ENCODE results near the gene USP12.

USP12 gene

DNA sequence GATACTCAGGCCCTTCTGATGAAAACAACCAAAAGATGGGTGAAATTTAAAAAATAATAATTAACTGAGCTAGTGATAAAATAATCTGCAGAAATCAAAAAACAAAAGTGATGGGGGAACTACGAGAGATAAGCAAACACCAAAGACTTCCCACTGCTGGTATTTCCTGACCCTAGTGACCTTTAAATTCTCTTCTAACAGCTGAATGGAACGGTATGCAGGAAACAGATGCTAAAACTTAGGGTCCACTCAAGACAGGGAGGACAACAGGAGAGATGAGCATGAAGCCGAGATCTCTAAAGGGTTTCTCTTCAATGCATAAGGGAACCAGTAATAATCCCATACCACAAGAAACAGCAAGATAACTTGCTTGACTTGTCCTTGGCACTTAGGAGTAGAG is 50.8 kb downstream of the USP12 start:
- no peak for DNase-seq (ENCODE audit: low spot score)

DNA sequence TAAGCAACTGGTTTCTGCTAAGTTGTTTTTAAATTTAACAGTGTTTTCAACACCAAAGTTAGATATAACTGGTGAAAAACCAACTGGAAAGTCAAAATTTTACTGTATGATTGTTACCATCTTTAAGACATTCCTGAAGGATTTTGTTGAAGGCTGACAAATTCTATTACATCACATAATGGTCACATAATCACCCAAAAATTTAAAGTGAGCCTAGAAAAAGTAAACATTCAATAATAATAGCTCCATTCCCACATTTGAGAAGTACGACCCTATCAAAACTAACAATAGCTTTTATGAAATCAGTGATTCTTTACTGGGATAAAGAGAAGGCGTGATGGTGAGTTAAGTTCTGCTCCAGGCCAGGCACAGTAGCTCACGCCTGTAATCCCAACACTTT is 51.6 kb downstream of the USP12 start:
- DNase-seq (ENCODE audit: low spot score) = no peak

DNA sequence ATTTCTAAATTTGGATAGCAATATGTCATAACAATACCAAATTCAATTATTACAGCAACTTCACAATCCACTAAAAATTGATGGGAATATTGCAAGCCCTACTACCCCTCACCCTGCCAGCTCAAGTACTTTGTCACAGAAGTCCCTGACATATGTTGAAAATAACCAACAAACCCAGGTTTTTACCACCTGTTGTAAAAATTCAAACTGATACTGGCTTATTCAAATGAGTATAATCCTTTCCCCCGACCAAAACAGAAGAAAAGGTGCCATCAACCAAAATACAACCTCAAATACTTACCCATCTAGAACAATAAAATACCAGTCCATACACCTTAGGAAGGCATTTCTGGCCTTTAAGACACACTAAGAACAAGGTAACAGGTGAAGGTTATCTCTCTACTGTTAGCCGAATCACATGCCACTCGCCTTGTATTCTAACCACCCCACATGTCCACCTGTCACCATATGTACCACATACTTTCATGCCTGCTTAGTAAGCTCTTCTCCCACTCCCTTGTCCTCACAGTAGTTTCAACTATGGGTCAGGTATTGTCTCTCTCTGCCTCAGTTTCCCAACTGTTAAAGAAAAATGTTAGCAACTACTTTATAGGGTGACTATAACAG is 53.1 kb downstream of the USP12 start:
- no peak for DNase-seq (ENCODE audit: low spot score)

DNA sequence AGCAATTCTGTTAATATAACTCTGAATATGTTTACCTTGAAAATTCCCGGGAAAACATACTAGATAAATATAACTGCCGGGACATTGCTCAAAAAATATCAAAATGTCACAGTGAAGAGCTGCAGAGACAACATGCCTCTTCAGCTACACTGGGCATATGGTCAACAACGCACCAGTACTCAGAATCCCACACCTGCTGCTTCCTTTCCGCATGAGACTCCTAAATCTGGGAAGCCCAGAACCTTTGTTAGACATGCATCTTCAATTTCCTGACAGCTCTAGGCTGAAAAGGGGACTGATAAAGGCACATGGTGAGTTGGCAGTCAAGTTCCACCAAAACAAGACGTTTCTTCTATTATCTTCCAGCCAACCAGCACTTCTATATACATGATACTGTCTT is 53.7 kb downstream of the USP12 start:
- DNase-seq (ENCODE audit: low spot score) = no peak

DNA sequence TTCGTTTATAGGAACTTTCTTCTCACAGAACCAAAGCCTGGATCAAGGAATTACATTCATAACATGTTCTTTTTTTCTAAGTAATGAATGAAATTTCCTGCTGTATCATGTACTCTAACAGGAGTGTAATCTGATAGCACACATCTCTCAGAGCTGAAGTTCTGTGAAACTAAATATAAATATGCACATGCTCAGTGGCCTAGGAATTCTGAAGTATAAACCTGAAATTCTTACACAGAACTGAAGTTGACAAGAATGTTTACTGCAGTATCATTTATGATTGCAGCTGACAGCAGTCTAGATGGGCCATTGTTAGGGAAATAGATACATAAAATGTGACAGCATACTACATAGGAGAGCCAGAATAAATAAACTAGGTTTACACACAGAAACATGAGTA is 54.5 kb downstream of the USP12 start:
- no peak for DNase-seq (ENCODE audit: low spot score)

DNA sequence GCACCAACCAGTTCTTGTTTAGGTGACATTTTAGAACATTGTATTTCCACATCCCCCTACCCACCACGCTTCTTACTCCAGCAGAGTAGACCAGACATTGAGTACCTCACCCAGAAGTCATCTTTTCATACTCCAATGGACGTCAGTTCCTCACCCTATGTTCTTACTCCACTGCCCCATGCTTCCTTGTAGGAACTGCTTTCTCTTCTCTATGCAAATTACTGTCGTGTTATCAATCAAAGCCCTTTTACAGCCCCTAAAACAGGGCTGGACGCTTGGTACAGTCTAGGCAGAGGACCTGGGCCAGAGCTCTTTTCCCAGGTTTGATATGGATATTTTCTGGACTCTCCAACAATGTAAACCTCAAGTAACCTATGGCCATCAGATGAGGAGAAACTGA is 58.2 kb downstream of the USP12 start:
- DNase-seq (ENCODE audit: low spot score) = no peak

DNA sequence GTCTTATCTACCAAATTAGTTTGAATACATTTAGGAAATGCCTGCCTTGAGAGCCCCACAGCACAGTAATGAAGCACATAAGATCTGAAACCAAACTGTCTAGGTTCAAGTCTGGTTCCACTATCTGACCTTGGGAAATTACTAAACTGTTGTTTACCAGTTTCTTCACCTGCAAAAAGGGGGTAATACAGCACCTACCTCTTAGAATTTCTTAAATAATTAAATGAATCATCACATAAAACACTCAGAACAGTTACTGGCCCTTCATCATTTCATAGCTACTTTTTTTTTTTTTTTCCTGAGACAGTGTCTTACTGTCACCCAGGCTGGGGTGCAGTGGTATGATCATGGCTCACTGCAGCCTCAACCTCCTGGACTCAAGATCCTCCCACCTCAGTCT is 59.6 kb downstream of the USP12 start:
- DNase-seq (ENCODE audit: low spot score) = no peak

DNA sequence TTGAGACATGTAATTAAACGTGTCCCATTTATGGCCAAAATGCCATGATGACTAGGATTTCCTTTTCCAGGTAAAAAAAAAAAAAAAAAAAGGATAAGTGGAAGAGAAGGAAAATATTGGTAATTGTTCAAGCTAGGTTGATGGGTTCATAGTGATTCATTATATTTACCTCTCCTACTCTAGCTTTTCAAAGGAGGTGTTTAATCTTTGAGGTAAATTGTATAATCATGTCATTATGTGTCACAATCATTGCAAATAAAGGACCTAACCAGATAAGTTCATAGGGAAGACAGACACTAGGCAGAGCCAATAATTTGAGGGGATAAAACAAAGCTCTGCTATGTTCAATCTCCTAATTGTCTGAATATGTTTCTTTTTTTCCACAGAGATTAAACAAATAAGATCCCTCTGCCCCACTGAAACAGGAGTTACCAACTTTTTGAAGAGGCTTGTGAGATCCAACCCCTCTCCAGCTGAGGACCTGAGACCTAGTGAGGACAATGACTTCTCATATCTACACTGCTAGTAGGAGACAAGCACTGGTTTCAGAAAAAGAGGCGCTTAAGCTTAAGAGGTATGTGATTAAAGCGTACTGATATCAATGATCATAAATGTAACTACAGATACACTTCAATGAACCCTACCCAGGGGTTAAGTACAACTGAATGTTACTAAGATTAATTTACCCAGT is 61.4 kb downstream of the USP12 start:
- DNase-seq (ENCODE audit: low spot score) = no peak

DNA sequence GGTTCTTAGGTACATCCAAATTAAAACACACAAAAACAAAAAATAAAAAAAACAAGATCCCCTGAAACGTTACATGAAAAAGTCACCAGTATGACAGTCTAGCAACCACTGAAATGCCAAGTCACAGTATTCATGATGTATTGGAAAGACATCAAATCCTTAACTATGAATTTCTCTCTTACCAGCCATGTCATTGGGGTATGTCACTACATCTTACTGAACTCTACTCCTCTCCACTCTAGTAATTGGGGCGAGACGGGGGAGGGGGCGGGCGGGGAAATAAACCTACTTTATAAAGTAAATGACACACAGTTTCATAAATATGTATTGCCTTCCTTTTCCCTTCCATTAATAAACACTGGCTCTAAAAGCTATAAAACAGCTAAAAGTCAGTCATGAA is 65.5 kb downstream of the USP12 start:
- no peak for DNase-seq (ENCODE audit: low spot score)

DNA sequence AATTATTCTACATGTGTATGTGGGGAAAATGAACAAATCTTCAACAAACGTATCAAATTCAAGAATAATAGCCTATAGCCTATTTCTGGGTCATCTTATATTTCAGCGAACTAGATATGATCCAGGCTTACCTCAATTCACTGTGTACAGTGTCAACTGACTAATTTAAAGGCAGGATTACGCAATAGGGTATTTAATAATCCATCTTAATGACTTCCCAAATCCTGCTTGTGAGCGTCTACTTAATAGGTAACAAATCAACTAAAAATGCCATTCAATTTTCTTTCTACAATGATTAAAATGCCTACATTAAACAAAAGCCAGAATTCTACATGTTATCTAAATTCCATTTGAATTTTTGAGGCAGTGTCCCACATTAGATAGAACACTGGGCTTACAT is 67.0 kb downstream of the USP12 start:
- DNase-seq (ENCODE audit: low spot score) = no peak

DNA sequence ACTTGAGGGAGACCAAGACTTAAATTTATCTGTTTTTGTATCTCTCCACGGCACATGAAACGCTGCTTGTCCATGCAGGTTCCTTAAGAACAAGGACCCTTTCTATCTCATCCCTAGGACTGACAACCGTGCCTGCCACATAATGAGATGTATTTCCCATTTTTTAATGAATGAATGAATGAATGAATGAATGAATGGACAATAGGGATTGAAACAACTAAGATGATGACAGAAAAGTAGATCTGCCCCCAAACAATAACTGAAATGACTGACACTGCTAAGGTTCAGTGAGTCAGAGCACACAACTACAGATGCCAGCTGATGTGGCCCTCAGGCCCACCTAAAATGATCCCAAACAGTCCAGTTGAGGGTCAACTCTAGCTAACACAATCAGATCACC is 69.8 kb downstream of the USP12 start:
- DNase-seq (ENCODE audit: low spot score) = no peak

DNA sequence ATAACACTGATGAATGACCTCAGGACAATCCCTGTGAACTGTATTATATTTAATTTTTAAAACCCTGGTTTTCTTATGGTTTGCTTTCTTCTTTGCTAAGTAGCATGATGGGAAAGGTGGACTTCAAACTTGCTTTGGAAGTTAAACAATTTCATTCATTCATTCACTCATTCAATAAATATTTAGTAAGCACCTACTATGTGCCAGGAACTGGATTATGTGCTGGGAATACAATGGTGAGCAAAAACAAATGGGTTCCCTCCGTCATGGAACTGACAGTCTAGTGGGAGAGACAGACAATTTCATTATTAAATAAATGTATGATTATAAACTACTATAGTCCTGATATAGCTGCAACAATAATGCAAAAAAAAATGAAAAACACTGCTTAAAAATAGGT is 70.3 kb downstream of the USP12 start:
- no peak for DNase-seq (ENCODE audit: low spot score)

DNA sequence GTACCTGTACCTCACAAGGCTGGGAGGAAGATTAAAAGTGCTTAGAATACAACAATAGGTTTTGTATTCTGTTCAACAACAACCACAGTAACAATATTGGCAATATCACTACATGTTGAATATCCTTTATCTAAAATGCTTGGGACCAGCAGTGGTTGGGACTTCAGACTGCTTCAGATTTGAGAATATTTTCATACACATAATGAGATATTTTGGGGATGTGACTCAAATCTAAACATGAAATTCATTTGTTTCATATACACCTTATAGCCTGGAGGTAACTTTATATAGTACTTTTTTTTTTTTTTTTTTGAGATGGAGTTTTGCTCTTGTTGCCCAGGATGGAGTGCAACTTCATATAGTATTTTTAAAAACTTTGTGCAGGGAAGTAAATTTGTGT is 73.9 kb downstream of the USP12 start:
- DNase-seq (ENCODE audit: low spot score) = no peak

DNA sequence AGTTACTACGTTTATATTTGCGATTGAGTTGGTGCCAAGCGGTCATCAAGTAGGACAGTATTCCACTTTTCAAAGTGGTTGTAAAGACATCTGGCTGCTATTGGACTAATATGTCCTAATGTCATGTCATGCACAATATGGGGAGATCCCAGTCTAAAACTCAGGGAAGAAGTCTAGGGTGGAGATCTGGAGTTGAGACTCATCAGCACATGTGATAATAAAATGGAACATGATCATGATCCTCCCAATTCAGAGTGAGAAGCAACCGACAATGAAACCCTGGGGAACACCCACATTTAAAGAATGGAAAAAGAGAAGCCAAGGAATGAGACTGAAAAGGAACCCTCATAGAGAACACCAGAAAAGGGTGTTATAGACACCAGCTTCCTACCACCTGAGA is 80.2 kb downstream of the USP12 start:
- no peak for DNase-seq (ENCODE audit: low spot score)

DNA sequence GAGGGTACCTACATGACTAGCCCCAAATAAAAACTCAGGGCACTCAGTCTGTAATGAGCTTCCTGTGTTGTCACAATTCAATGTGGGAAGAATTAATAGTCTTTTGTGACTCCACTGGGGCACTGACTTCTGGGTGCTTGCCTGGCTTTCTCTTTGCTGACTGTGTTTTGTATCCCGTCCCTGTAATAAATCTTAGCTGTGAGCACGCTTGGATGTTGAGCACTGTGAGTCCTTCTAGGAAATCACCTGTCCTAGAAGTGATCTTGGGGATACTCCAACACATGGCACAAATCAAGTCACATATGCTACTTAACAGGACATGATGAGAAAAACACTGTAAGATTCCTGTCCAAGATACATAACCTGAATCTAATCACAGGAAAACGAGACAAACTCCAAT is 83.0 kb downstream of the USP12 start:
- no peak for DNase-seq (ENCODE audit: low spot score)

DNA sequence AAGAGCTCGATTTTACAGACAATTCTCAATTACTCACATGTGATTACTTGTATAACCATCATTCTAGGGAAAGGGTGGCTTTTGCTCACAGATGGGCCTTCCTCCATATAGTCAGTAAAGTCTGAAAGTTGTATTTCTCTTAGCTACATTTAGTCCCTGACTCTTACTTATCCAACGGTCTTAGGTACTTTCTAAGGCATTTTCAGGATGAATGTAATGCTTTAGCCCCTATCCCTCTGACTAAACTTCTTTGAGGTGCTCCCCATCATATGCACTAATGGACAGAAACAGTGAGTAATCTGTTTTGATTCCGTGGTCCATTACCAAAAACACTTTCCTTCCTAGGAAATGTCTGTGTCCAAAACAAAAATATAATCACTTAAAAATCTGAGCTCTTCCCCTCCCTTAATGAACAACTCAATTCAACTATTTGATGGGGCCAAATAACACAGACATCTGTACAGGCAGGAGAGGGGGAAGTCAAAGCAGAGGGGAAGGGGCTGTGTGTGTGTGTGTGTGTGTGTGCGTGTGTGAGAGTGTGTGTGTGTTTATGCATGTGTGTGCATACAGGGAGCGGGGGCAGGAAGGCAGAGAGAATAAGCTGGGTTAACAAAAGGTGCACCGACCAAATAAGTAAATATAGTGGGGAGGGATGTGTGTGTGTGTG is 84.9 kb downstream of the USP12 start:
- no peak for DNase-seq (ENCODE audit: low spot score)

DNA sequence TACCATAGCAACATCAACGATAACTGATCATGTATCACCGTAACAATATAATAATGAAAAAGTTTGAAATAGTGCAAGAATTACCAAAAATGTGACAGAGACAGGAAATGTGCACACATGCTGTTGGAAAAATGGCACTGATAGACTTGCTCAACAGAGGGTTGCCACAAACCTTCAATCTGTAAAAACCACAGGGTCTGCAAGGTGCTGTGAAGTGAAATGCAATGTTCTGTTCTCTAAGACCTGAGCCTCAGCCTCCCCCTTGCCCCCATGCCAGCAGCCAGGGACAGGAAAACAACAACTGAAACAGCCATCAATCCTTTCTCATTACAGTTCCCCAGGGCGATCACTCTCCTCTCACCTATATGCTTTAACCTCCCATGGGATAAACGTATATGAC is 88.4 kb downstream of the USP12 start:
- DNase-seq (ENCODE audit: low spot score) = no peak

DNA sequence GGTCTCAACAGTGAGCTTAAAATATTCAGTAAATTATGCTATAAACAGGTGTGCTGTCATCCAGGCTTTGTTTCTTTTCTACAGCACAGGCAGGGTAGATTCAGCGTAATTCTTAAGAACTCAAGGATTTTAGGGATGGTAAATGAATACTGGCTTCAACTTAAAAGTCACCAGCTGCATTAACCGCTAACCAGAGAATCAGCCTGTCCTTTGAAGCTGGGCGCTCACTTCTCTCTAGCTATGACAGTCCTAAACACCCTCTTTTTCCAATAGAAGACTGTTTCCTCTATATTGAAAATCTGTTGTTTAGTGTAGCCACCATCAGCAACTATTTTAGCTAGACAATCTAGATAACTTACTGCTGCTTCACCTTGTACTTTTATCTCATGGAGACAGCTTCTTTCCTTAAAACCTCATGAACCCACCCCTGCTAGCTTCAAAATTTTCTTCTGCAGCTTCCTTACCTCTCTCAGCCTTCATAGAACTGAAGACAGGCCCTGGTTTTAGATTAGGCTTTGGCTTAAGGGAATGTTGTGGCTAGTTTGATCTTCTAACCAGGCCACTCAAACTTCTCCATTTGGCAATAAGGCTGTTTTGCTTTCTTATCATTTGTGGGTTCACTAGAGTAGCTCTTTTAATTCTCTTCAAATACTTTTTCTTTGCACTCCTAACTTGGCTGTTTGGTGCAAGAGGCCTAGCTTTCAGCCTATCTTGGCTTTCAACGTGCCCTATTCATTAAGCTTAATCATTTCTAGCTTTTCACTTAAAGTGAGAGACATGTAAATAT is 89.5 kb downstream of the USP12 start:
- DNase-seq (ENCODE audit: low spot score) = no peak

DNA sequence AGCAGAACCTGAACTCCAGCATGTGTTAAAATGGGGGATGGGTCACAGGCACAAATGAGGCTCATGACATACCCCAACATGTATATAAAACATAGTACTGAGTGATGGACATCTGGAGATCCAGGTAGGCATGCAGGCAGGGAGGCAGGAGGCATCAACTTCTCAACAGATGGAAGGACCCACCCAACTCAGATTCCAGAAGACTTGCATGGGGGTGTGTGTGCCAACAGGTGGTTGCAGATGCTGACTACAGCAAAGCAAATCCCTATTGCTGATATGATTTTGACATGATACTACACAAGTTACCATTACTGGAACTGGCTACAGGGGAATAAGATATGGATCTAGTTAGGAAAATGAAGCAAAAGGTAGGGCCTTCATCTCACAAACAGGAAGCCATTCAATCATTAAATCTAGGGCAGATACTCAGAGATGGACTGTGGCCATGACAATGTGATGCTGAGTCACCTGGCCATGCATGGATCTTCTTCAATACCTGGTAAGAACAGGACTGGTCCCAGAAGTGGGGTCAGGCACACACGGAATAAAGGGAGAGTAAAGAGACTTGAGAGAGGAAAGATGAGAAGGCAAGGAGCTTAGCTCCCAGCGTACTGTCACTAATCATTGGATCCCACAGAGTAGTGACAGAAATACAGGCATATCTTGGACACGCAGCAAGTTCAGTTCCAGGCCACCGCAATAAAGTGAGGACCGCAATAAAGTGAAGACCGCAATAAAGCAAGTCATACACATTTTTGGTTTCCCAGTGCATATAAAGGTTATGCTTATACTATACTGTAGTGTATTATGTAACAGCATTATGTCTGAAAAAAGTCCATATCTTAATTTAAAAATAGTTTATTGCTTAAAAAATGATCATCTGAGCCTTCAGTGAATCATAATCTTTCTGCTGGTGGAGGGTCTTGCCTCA is 91.3 kb downstream of the USP12 start:
- no peak for DNase-seq (ENCODE audit: low spot score)

DNA sequence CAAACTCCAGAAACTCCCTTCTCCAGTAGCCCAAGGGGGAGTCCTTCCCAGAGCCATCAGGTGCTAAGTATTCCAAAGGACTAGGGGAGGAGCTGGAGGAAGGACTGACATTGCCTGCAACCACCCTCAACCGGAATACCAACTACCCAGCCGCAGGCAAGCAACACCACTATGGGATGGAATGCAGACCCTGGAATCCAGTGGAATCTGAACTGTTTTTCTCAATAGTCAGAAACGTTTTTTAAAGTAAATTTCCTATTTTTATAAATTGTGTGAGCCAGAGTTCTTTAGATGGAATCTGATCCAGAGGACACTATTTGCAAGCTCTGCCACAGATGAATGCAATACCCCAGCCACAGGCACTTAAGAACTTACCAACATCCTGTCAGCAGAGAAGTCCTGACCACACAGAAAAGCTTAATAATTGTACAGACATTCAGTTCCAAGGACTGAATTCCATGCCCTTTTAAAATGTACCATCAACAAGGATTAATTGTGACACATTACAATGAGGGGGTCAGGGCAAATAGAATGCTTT is 92.1 kb downstream of the USP12 start:
- peak; percentile 42 for DNase-seq (ENCODE audit: low spot score)

DNA sequence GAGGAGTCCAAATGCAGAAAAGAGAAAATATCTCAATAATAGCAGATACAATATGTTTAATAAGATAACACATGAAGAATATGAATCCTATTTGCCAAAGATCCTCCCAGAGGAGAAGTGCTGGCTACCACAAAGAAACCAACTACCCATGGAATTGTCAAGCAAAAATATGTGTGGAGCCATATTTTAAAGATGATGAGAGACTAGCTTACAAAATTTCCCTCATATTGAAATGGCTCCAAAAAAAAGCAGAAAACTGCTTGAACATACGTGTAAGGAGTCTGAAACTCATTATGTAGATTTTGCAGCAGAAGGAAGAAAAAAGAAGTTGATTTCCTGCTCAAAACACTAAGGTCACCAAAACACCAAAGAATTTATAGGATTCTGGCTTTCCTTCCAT is 94.2 kb downstream of the USP12 start:
- no peak for DNase-seq (ENCODE audit: low spot score)

DNA sequence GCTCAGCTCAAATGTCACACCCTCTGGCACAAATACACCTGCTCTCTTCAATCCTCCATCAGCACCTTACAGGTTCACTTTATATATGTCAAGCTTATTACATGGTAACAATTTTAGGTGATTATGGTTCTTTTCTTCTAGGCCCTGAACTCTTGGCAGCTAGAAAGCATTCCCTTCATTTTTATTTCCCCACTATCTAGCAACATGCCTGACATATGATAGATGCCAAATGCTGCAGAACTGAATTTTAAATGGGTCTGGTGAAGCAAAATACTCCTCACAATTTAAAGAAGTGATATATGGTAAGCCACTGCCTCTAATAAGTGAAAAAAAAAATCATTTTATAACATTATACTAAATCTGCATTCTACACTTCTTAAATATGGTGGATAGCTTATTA is 95.2 kb downstream of the USP12 start:
- DNase-seq (ENCODE audit: low spot score) = no peak
